ENCODE results near the gene EMC6.
A peak's percentile ranks its signal among the peaks of the same experiment; 100 is the strongest.

EMC6 gene

GRCh38 chr17:3668279-3669084 is at the start of gene EMC6, which contains the start of gene TAX1BP3:
Gene EMC6, plus strand, starts transcription at chr17:3668812. Its CDS starts 335 bp downstream, at chr17:3669147.
Gene TAX1BP3, minus strand, starts transcription at chr17:3668578. Its CDS starts 52 bp downstream, at chr17:3668526.
- no peak for TF ChIP-seq CTCF (IDR thresholded peaks at IDR 0.05; ENCODE audit: extremely low read depth, insufficient read depth, missing control alignments)
- DNase-seq (ENCODE audit: low spot score), result peak; percentile 100
- in situ Hi-C loops (cut with MboI; ENCODE audit: low pct_unique_long_range_greater_than_20kb, low sequenced_read_pairs, unreplicated experiment), result loop anchor here (25.0 kb wide), 1 partner anchor 631 kb away; no protein-coding TSS in a partner anchor

- no peak for DNase-seq (ENCODE audit: low spot score)
- in situ Hi-C loops (cut with MboI; ENCODE audit: low pct_unique_long_range_greater_than_20kb, low sequenced_read_pairs, unreplicated experiment), result no loop called here
- TF ChIP-seq CTCF (IDR thresholded peaks at IDR 0.05; ENCODE audit: extremely low read depth, insufficient read depth, missing control alignments), result no peak
Measured at GRCh38 chr17:3621146-3621720, 47.4 kb upstream of the EMC6 start.

GRCh38 chr17:3622977-3623594 is 45.5 kb upstream of the EMC6 start:
- TF ChIP-seq CTCF (IDR thresholded peaks at IDR 0.05; ENCODE audit: extremely low read depth, insufficient read depth, missing control alignments), result no peak
- in situ Hi-C loops (cut with MboI; ENCODE audit: low pct_unique_long_range_greater_than_20kb, low sequenced_read_pairs, unreplicated experiment), result no loop called here

GRCh38 chr17:3626831-3627768 is 41.5 kb upstream of the EMC6 start:
- in situ Hi-C loops (cut with MboI; ENCODE audit: low pct_unique_long_range_greater_than_20kb, low sequenced_read_pairs, unreplicated experiment), result no loop called here
- DNase-seq (ENCODE audit: low spot score), result no peak
- TF ChIP-seq CTCF (IDR thresholded peaks at IDR 0.05; ENCODE audit: extremely low read depth, insufficient read depth, missing control alignments), result no peak

More at GRCh38 chr17:3622977-3623594, 45.5 kb upstream of the EMC6 start:
- DNase-seq (ENCODE audit: low spot score), result no peak

GRCh38 chr17:3627769-3628167 is 40.8 kb upstream of the EMC6 start:
- TF ChIP-seq CTCF (IDR thresholded peaks at IDR 0.05; ENCODE audit: extremely low read depth, insufficient read depth, missing control alignments), result no peak
- no peak for DNase-seq (ENCODE audit: low spot score)
- in situ Hi-C loops (cut with MboI; ENCODE audit: low pct_unique_long_range_greater_than_20kb, low sequenced_read_pairs, unreplicated experiment), result no loop called here

GRCh38 chr17:3630781-3631180 is 37.8 kb upstream of the EMC6 start:
- in situ Hi-C loops (cut with MboI; ENCODE audit: low pct_unique_long_range_greater_than_20kb, low sequenced_read_pairs, unreplicated experiment), result no loop called here
- no peak for TF ChIP-seq CTCF (IDR thresholded peaks at IDR 0.05; ENCODE audit: extremely low read depth, insufficient read depth, missing control alignments)
- no peak for DNase-seq (ENCODE audit: low spot score)
